Measurements from ENCODE around the gene GORASP2. TPM values are rescaled to one million over a fixed set of nuclear protein-coding genes. Genes with fewer than 3 reads are reported as not detected.
A peak's percentile ranks its signal among the peaks of the same experiment; 100 is the strongest.

GORASP2 gene
- total and polyA plus RNA-seq, 2 donors (not counting 1 experiment from before 2014, with no cell fraction given): 28.2 to 228 TPM

GRCh38 chr2:170925923-170926322, 3.1 kb upstream of the GORASP2 start:
- no peak overlapping the region for H3K27ac ChIP-seq (ENCODE audit: insufficient read depth, low read length)
- peaks cover 1% of the 10 kb centered on the region for H4K20me1 ChIP-seq (ENCODE audit: control insufficient read depth, extremely low read depth, insufficient read depth, low read length)
- H3K36me3 ChIP-seq (ENCODE audit: control insufficient read depth, insufficient read depth, low read length): no peaks in the 10 kb centered on the region
- H3K27me3 ChIP-seq (ENCODE audit: control insufficient read depth, insufficient read depth, low read length): no peaks in the 10 kb centered on the region
- no peak overlapping the region for H3K9ac ChIP-seq (ENCODE audit: insufficient read depth, low read length)
- no peak overlapping the region for H3K4me2 ChIP-seq (ENCODE audit: extremely low read depth, insufficient read depth, low read length)
- no peak for TF ChIP-seq CTCF (conservative IDR thresholded peaks at IDR 0.05 in 1 of 2, IDR thresholded peaks at IDR 0.05 in 1 of 2; ENCODE audit: low read depth in 1 of 2, low read length in 2 of 2)
- no peak for TF ChIP-seq EZH2 (IDR thresholded peaks at IDR 0.05; ENCODE audit: low read length, missing control alignments)
- peaks cover 3% of the 10 kb centered on the region for H3K4me1 ChIP-seq (ENCODE audit: control insufficient read depth, extremely low read depth, insufficient read depth, low read length)
- H3K4me3 ChIP-seq (replicated peaks in 1 of 4; ENCODE audit: control extremely low read depth in 1 of 4, insufficient read depth in 1 of 4, low read depth in 3 of 4, low read length in 4 of 4): no peak overlapping the region
- no peak for DNase-seq (ENCODE audit: low read depth in 2 of 2)
- peaks cover 17% of the 10 kb centered on the region for H3K79me2 ChIP-seq (ENCODE audit: control insufficient read depth, insufficient read depth, low read length)
- H2AFZ ChIP-seq (ENCODE audit: low read length): no peak overlapping the region
- no peaks in the 10 kb centered on the region for H3K9me3 ChIP-seq (ENCODE audit: control insufficient read depth, insufficient read depth, low read depth, low read length)

- TF ChIP-seq EZH2 (IDR thresholded peaks at IDR 0.05; ENCODE audit: low read length, missing control alignments): no peak
- no peak for TF ChIP-seq CTCF (conservative IDR thresholded peaks at IDR 0.05 in 1 of 2, IDR thresholded peaks at IDR 0.05 in 1 of 2; ENCODE audit: low read depth in 1 of 2, low read length in 2 of 2)
Observed at GRCh38 chr2:170926743-170927297, 2.2 kb upstream of the GORASP2 start.

GRCh38 chr2:170928036-170928823, 823 bp upstream of the GORASP2 start:
- peak overlapping the region; percentile 84 for H3K4me2 ChIP-seq (ENCODE audit: extremely low read depth, insufficient read depth, low read length)
- H3K4me1 ChIP-seq (ENCODE audit: control insufficient read depth, extremely low read depth, insufficient read depth, low read length): peaks cover 3% of the 10 kb centered on the region
- H3K79me2 ChIP-seq (ENCODE audit: control insufficient read depth, insufficient read depth, low read length): peaks cover 39% of the 10 kb centered on the region
- H3K9ac ChIP-seq (ENCODE audit: insufficient read depth, low read length): peak overlapping the region; percentile 11
- H3K9me3 ChIP-seq (ENCODE audit: control insufficient read depth, insufficient read depth, low read depth, low read length): no peaks in the 10 kb centered on the region
- H3K27me3 ChIP-seq (ENCODE audit: control insufficient read depth, insufficient read depth, low read length): no peaks in the 10 kb centered on the region
- peak; percentile 5 to 24 for DNase-seq (ENCODE audit: low read depth in 2 of 2)
- no peaks in the 10 kb centered on the region for H3K36me3 ChIP-seq (ENCODE audit: control insufficient read depth, insufficient read depth, low read length)
- H4K20me1 ChIP-seq (ENCODE audit: control insufficient read depth, extremely low read depth, insufficient read depth, low read length): peaks cover 4% of the 10 kb centered on the region
- peak overlapping the region; percentile 99 for H2AFZ ChIP-seq (ENCODE audit: low read length)
- H3K27ac ChIP-seq (ENCODE audit: insufficient read depth, low read length): peak overlapping the region; percentile 43
- peak overlapping the region; percentile 29 to 71 (median 48) for H3K4me3 ChIP-seq (replicated peaks in 1 of 4; ENCODE audit: control extremely low read depth in 1 of 4, insufficient read depth in 1 of 4, low read depth in 3 of 4, low read length in 4 of 4)
- TF ChIP-seq CTCF (conservative IDR thresholded peaks at IDR 0.05 in 1 of 2, IDR thresholded peaks at IDR 0.05 in 1 of 2; ENCODE audit: low read depth in 1 of 2, low read length in 2 of 2) (no peak), EZH2 (IDR thresholded peaks at IDR 0.05; ENCODE audit: low read length, missing control alignments) (no peak)

More at GRCh38 chr2:170926743-170927297, 2.2 kb upstream of the GORASP2 start:
- Histone ChIP-seq H3K4me1 (ENCODE audit: control insufficient read depth, extremely low read depth, insufficient read depth, low read length) (peaks cover 3% of the 10 kb centered on the region), H3K27ac (ENCODE audit: insufficient read depth, low read length) (no peak overlapping the region), H3K36me3 (ENCODE audit: control insufficient read depth, insufficient read depth, low read length) (no peaks in the 10 kb centered on the region), H4K20me1 (ENCODE audit: control insufficient read depth, extremely low read depth, insufficient read depth, low read length) (peaks cover 3% of the 10 kb centered on the region), H3K9me3 (ENCODE audit: control insufficient read depth, insufficient read depth, low read depth, low read length) (no peaks in the 10 kb centered on the region), H3K79me2 (ENCODE audit: control insufficient read depth, insufficient read depth, low read length) (peaks cover 26% of the 10 kb centered on the region), H3K9ac (ENCODE audit: insufficient read depth, low read length) (no peak overlapping the region), H3K4me3 (replicated peaks in 1 of 4; ENCODE audit: control extremely low read depth in 1 of 4, insufficient read depth in 1 of 4, low read depth in 3 of 4, low read length in 4 of 4) (no peak overlapping the region), H3K4me2 (ENCODE audit: extremely low read depth, insufficient read depth, low read length) (no peak overlapping the region), H3K27me3 (ENCODE audit: control insufficient read depth, insufficient read depth, low read length) (no peaks in the 10 kb centered on the region), H2AFZ (ENCODE audit: low read length) (no peak overlapping the region)
- no peak for DNase-seq (ENCODE audit: low read depth in 2 of 2)
